HPDE6-E6E7 (cell line): ENCODE measurements around the gene NOS1AP.
A peak's percentile ranks its signal among the peaks of the same experiment; 100 is the strongest.

Source experiments
- DNase-seq: peaks from one replicate; pipeline ENCODE4 v3.0.0; 2011; ENCODE audit warnings: missing footprints; ENCODE audit errors: extremely low spot score

NOS1AP gene

DNA sequence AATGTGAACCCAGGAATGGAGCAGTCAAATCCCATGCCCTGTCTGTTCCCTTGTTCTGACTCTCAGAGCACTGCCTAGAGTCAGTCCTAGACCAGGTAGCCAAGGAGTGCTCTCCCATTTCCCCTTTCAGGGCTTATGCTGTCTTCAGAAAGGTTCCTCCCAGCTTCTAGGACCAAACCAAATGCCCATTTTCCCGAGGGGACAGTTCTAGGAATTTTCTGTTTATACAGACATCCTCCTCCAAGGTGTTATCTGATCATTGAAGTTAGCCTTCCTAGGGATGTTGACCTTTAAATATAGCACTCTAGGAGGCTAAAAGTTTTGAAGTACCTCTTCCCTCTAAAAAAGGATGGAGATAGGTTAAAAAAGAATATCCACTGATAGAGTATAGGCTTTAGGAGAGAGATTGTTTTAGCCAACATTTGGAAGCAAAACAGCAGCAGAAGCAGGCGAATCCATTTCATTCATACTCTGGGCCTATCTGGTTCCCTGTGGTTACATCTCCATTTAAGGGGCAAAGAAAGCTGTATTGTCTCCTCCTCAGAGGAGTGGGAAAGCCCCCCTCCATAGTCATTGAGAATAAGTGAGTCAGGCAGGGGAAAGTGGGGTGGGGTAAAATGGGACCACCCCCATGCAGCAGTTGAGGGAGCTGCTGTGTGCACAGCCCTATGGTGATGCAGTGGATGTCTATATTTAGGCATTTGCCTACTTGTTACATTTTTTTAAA, 180.7 kb downstream of the NOS1AP start:
- no peak for DNase-seq

DNA sequence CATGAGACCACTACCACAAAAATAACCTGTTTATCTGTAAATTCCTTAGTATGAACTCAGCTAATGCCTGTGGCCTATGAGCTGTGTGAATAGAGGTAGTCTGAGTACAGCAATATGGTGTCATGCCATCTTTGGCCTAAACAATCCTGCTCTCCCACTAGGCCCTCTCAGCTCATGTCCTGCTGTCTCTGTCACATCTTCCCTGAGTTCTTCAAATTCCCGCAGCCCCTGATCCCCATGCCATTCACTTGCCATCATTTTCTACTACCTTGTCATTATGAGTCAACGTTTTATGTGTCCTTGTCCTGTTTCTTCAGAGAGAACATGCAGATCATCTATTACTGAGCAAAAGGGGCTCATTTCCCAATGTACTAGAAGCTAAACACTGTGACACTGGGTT, 181.6 kb downstream of the NOS1AP start:
- no peak for DNase-seq

GRCh38 chr1:162252214-162252613, 182.7 kb downstream of the NOS1AP start:
- no peak for DNase-seq

GRCh38 chr1:162253790-162254189, 184.3 kb downstream of the NOS1AP start:
- no peak for DNase-seq

DNA sequence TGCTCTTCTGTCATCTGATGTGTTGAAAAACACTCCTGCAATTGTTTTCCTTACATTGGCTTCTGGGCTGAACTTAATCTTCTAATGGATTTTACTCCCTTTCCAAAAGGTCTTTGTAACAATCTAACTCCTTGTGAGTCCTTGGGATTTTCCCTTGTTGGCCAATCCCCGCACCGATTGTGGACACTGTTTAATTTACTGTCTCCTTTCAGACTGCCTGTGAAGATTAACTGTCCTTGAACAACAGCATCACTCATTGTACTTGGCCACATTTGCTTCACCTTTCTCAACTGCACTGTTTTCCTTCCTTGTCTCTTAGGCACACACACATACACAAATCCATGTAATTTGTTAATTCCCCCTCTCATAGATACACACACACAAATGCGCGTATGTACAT, 186.8 kb downstream of the NOS1AP start:
- DNase-seq, result no peak

GRCh38 chr1:162258394-162258793, 188.9 kb downstream of the NOS1AP start:
- no peak for DNase-seq

- no peak for DNase-seq
These were observed 190.5 kb downstream of the NOS1AP start for GRCh38 chr1:162259894-162260455.

- no peak for DNase-seq
These were observed 194.6 kb downstream of the NOS1AP start for GRCh38 chr1:162264108-162264507.

DNA sequence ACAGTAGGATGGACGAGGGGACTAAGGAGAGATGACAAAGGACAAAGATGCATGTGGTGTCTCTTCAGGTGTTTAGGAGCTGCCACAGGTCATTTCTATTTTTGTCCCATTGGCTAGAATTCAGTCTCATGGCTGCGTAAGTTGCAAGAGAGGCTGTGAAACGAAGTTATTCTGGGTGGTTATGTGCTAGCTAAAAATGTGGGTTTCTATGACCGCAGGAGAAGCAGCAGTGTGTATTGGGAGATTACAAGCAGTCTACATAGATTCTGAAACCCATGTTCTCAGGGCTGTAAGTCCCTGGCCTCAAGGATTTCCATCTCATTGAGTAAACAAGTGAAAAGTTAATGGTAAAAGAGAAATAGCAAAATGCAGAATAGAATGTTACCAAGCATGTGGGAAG, 196.5 kb downstream of the NOS1AP start:
- DNase-seq, result no peak

DNA sequence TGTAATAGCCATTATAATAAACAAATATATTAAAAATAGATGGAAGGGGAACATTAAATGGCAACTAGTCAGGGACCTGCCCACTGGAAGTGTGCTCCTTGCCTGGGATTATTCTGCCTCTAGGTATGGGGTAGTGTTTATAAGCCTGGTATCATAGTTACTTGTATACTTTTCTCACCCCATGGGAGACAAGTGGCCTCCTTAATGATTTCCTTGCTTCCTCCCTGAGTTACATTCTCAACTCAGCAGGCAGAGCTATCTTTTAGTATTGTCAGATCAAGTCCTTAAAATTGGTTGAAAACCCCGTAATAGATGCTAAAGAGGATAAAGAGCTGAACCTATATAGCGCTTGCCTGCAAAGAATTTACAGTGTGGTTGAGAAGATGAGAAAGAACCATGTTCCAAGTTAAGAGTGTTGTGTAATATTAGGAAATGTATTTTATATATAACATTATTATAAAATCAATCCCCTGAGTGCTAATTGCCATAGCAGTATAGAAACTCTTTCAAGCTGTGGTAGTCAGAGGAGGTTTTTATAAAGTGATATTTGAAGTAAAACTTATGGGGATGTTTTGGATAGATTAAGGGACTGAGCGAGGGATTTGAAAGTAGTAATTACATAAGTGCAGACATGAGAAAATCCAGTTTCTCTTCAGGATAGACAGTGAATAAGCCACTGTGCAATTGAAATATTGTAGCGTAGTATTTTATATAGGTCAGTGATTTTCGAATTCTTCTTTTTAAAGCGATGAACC, 200.7 kb downstream of the NOS1AP start:
- no peak for DNase-seq

DNA sequence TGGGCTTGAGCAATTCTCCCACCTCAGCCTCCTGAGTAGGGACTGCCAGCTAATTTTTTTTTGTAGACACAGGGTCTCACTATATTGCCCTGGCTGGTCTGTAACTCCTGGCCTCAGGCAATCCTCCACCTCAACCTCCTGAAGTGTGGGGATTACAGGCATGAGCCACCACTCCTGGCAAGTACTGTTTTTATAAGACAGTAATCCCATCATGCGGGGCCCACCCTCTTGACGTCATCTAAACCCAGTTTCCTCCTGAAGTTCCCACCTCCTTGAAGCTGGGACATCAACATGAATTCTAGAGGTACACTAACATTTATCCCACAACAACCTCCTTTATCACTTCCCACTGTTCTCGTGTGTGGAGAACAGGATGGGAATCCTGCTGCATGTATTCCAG, 202.5 kb downstream of the NOS1AP start:
- no peak for DNase-seq

GRCh38 chr1:162272419-162272818, 202.9 kb downstream of the NOS1AP start:
- no peak for DNase-seq

DNA sequence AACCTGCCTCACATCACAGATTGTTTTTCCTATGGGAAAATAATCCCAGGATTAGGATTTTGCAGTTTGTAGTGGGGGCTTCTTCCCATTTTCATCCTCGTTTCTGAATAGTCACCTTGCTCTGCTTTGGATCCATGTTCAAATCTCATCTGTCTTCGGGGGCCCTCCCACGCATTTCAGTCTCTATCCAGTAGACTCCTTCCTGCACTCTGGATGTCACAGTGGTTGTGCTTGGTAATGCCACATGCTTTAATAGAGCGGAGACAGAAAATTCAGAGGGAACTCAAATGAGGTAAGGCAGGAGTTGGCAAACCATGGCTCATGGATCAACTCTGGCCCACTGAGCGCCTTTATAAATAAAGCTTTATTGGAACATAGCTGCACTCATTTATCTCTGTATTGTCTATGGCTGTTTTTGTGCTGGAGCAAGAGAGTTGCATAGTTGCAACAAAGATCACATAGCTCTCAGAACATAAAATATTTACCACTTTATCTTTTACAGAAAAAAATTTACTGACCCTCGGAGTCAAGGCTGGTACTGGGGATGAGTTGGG, 206.2 kb downstream of the NOS1AP start:
- no peak for DNase-seq

- DNase-seq, result peak; percentile 17
These were observed 207.0 kb downstream of the NOS1AP start for GRCh38 chr1:162276493-162276892.

GRCh38 chr1:162279136-162279498, 209.6 kb downstream of the NOS1AP start:
- no peak for DNase-seq

DNA sequence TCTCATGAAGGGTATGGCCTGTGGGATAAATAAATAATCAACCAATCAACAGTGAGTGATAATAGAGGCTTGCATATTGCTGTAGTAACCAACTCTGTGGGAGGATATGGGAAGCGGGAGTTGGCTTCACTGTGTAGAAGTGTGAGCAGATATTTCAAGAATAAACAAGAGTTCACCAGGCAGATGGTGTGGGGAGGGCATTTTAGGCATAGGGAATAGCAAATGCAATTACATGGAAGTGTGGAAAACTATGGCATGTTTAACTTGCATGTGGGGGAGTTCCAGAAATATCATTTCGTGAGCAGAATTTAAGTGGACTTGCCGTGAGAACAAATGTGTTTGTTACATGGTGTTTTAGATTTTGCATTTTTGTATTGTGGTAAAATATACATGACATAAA, 211.9 kb downstream of the NOS1AP start:
- DNase-seq, result no peak

DNA sequence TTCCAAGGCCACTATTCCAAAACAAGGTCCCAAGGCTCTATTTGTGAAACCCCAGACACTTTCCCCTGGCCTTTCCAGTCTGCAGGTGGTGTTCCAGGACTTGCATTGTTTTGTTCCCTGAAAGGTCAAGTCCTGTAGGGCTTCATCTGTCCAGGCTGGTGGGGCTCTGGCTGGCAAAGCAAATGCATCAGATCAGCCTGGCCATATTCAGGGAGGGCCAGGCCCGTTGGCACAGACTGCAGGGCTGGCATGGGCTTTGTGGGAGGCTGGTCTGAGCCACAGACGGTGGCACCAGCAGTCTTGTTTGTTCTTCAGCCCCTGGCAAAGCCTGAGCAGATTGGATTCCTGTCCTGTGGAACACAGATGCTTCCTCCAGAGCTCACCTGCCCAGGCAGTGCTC, 214.2 kb downstream of the NOS1AP start:
- DNase-seq, result no peak

GRCh38 chr1:162284206-162284955, 214.9 kb downstream of the NOS1AP start:
- no peak for DNase-seq

DNA sequence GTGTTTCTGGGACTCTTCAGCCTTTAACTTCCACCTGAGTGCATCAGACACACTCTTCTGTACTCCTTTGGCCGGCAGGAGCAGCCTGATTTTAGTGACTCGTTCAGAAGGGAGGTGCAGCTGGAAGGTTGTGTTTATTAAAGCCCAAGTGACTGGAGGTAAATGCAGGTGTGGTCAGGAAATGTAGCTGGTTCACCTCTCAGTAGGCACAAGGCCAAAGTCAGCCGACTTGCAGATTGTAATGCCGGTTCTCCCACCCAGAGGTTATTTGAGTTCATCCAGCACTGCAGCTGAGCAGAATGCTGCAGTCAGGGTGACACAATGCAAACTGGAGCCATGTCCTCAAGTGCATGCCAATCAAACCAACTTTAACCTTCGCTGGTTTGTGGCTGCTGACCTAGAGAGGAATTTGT, 215.7 kb downstream of the NOS1AP start:
- DNase-seq, result peak; percentile 41

DNA sequence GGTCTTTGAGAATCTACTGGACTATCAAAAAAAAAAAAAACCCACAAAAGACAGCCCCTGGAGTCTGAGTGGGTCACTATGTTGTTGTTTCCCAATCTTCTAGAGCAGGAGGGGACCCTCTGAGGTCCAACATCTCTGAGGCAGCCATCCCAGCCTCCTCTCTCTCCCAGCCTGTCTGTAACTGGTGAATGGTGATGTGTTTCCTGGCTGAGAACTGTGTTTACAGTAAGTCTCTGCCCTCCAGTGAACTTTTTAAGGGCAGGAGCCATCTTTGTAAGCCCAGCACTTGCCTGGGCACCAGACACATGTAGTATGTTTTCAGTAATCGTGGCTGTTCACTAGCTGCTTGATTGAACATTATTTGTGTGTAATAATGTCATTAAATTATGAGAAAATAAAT, 221.5 kb downstream of the NOS1AP start:
- DNase-seq, result no peak

GRCh38 chr1:162292422-162292849, 222.9 kb downstream of the NOS1AP start:
- DNase-seq, result no peak

GRCh38 chr1:162293073-162293692, 223.7 kb downstream of the NOS1AP start:
- DNase-seq, result no peak
